Neural cell (in vitro differentiated cells): ENCODE measurements around the gene ZNF860. TPM values are rescaled to one million over a fixed set of nuclear protein-coding genes. Genes with fewer than 3 reads are reported as not detected.

Experiments used
- H2AFZ ChIP-seq: fragments of 200-600, 300-800 bp; sonication (generic), shearing (Covaris generic); 2 replicates; pipeline ENCODE4 v1.6.0; 2014; ENCODE audit warnings: low read depth, mild to moderate bottlenecking, antibody characterized with exemption, low read length, moderate library complexity
- H3F3A ChIP-seq: fragments of 200-600 bp; shearing (Covaris generic); 2 replicates; pipeline ENCODE4 v1.6.1; 2016; ENCODE audit warnings: mild to moderate bottlenecking, moderate library complexity, mixed read lengths, antibody characterized with exemption, low read length; ENCODE audit not compliant: insufficient read depth, poor library complexity, severe bottlenecking
- H3K27ac ChIP-seq: fragments of 200-600, 300-800 bp; sonication (generic), shearing (Covaris generic); 2 replicates; pipeline ENCODE4 v1.5.1; 2014; ENCODE audit warnings: mild to moderate bottlenecking, low read length, moderate library complexity
- H3K27me3 ChIP-seq: fragments of 300-800, 200-600 bp; sonication (generic), shearing (Covaris generic); 2 replicates; pipeline ENCODE4 v1.6.0; 2014; ENCODE audit warnings: mild to moderate bottlenecking, low read depth, low read length, moderate library complexity; ENCODE audit not compliant: insufficient read depth
- H3K36me3 ChIP-seq: fragments of 300-800, 200-600 bp; sonication (generic), shearing (Covaris generic); 2 replicates; pipeline ENCODE4 v1.5.1; 2014; ENCODE audit warnings: mild to moderate bottlenecking, antibody characterized with exemption, low read length, moderate library complexity; ENCODE audit not compliant: insufficient read depth
- H3K4me2 ChIP-seq: fragments of 300-800, 200-600 bp; sonication (generic), shearing (Covaris generic); 2 replicates; pipeline ENCODE4 v1.6.0; 2014; ENCODE audit warnings: mild to moderate bottlenecking, low read length
- H3K4me3 ChIP-seq: fragments of 300-800, 200-600 bp; sonication (generic), shearing (Covaris generic); 2 replicates; pipeline ENCODE4 v1.5.1; 2014; ENCODE audit warnings: mild to moderate bottlenecking, low read length, moderate library complexity
- H3K79me2 ChIP-seq: fragments of 200-600 bp; shearing (Covaris generic); replicated peaks from 2 replicates; pipeline ENCODE4 v1.6.0; 2014; ENCODE audit warnings: mild to moderate bottlenecking, low read length, moderate library complexity; ENCODE audit not compliant: insufficient read depth
- H3K9ac ChIP-seq: fragments of 300-800, 200-600 bp; sonication (generic), shearing (Covaris generic); 2 replicates; pipeline ENCODE4 v1.6.1; 2016; ENCODE audit warnings: mild to moderate bottlenecking, low read length, mixed read lengths
- H3K9me2 ChIP-seq: fragments of 200-600 bp; shearing (Covaris generic); 2 replicates; pipeline ENCODE4 v1.6.1; 2016; ENCODE audit warnings: mild to moderate bottlenecking, low read length, mixed read lengths; ENCODE audit not compliant: insufficient read depth
- H3K9me3 ChIP-seq: fragments of 200-600, 300-800 bp; sonication (generic), shearing (Covaris generic); 2 replicates; pipeline ENCODE4 v1.6.1; 2016; ENCODE audit warnings: mild to moderate bottlenecking, mixed run types, low read length, moderate library complexity, mixed read lengths
- H4K20me1 ChIP-seq: fragments of 200-600 bp; shearing (Covaris generic); 2 replicates; pipeline ENCODE4 v1.6.1; 2016; ENCODE audit warnings: mild to moderate bottlenecking, mixed run types; ENCODE audit not compliant: insufficient read depth
- CTCF ChIP-seq: fragments of 450-650 bp; IDR thresholded peaks from 2 replicates; pipeline ENCODE4 v1.5.1; 2014; ENCODE audit warnings: antibody characterized with exemption, mild to moderate bottlenecking, moderate library complexity; ENCODE audit not compliant: poor library complexity, severe bottlenecking
- EP300 ChIP-seq: fragments of 450-650 bp; conservative IDR thresholded peaks from 2 replicates; pipeline ENCODE4 v1.6.1; 2014; ENCODE audit warnings: antibody characterized with exemption, mild to moderate bottlenecking, moderate library complexity; ENCODE audit not compliant: poor library complexity, severe bottlenecking
- EZH2 ChIP-seq: fragments of 200-600, 300-800 bp; shearing (Covaris generic), sonication (generic); IDR thresholded peaks from 2 replicates; pipeline ENCODE4 v1.6.1; 2014; ENCODE audit warnings: antibody characterized with exemption, low read length, borderline replicate concordance, mild to moderate bottlenecking; ENCODE audit not compliant: insufficient read depth, poor library complexity, severe bottlenecking
- MXI1 ChIP-seq: fragments of 450-650 bp; conservative IDR thresholded peaks from 2 replicates; pipeline ENCODE4 v1.6.1; 2014; ENCODE audit warnings: antibody characterized with exemption, mild to moderate bottlenecking; ENCODE audit not compliant: poor library complexity, severe bottlenecking
- POLR2AphosphoS5 ChIP-seq: IDR thresholded peaks from 2 replicates; pipeline ENCODE4 v1.6.1; 2012
- RAD21 ChIP-seq: fragments of 450-650 bp; conservative IDR thresholded peaks from 2 replicates; pipeline ENCODE4 v1.6.1; 2014; ENCODE audit warnings: antibody characterized with exemption, mild to moderate bottlenecking, moderate library complexity
- REST ChIP-seq: IDR thresholded peaks from 2 replicates; pipeline ENCODE4 v1.6.1; 2012; ENCODE audit warnings: borderline replicate concordance
- SMC3 ChIP-seq: fragments of 450-650 bp; conservative IDR thresholded peaks from 2 replicates; pipeline ENCODE4 v1.6.1; 2014; ENCODE audit warnings: antibody characterized with exemption, mild to moderate bottlenecking, moderate library complexity; ENCODE audit not compliant: poor library complexity
- TAF1 ChIP-seq: IDR thresholded peaks from 2 replicates; pipeline ENCODE4 v1.6.1; 2012; ENCODE audit warnings: low read depth
- polyA plus RNA-seq: library from polyadenylated mRNA; depleted of rRNA; stranded (reverse); fragments of >200 nt; gene quantifications from 2 replicates; pipeline ENCODE4 v1.2.3, GENCODE V29; 2014

The ZNF860 gene
- polyA plus RNA-seq, 1 donor from 2014 or later = 1.2 TPM

GRCh38 chr3:31977736-31978135 lies 3.8 kb upstream of the ZNF860 start:
- no peak overlapping the region for H3K4me2 ChIP-seq
- H3F3A ChIP-seq = no peaks in the 10 kb centered on the region
- H3K9me3 ChIP-seq = no peaks in the 10 kb centered on the region
- H2AFZ ChIP-seq = no peak overlapping the region
- TF ChIP-seq MXI1 = no peak
- no peak for TF ChIP-seq EP300
- TF ChIP-seq REST = no peak
- no peak for TF ChIP-seq POLR2AphosphoS5
- no peak for TF ChIP-seq EZH2
- no peak for TF ChIP-seq TAF1
- no peak for TF ChIP-seq RAD21
- no peak for TF ChIP-seq CTCF
- no peak for TF ChIP-seq SMC3
- H3K79me2 ChIP-seq = no peaks in the 10 kb centered on the region
- no peaks in the 10 kb centered on the region for H4K20me1 ChIP-seq
- no peak overlapping the region for H3K9ac ChIP-seq
- H3K9me2 ChIP-seq = no peaks in the 10 kb centered on the region
- H3K27ac ChIP-seq = no peak overlapping the region
- H3K36me3 ChIP-seq = no peaks in the 10 kb centered on the region
- H3K4me3 ChIP-seq = no peak overlapping the region
- peaks cover 29% of the 10 kb centered on the region for H3K27me3 ChIP-seq

GRCh38 chr3:31978553-31978952 lies 3.0 kb upstream of the ZNF860 start:
- H3K4me2 ChIP-seq = no peak overlapping the region
- no peaks in the 10 kb centered on the region for H3K9me3 ChIP-seq
- H3K27ac ChIP-seq = no peak overlapping the region
- H3K9me2 ChIP-seq = no peaks in the 10 kb centered on the region
- no peaks in the 10 kb centered on the region for H4K20me1 ChIP-seq
- H3K79me2 ChIP-seq = no peaks in the 10 kb centered on the region
- no peak for TF ChIP-seq EZH2
- TF ChIP-seq SMC3 = no peak
- TF ChIP-seq RAD21 = no peak
- TF ChIP-seq REST = no peak
- no peak for TF ChIP-seq TAF1
- no peak for TF ChIP-seq MXI1
- no peak for TF ChIP-seq CTCF
- no peak for TF ChIP-seq EP300
- TF ChIP-seq POLR2AphosphoS5 = no peak
- peaks cover 29% of the 10 kb centered on the region for H3K27me3 ChIP-seq
- no peak overlapping the region for H3K4me3 ChIP-seq
- no peak overlapping the region for H2AFZ ChIP-seq
- no peak overlapping the region for H3K9ac ChIP-seq
- no peaks in the 10 kb centered on the region for H3K36me3 ChIP-seq
- H3F3A ChIP-seq = no peaks in the 10 kb centered on the region
